ENCODE results near the gene ESPN.
"Not testable (repeated sequence)": the region's sequence is repeated elsewhere in the genome, so short reads cannot be mapped to it uniquely, and the experiment has no call there.

ESPN gene

DNA sequence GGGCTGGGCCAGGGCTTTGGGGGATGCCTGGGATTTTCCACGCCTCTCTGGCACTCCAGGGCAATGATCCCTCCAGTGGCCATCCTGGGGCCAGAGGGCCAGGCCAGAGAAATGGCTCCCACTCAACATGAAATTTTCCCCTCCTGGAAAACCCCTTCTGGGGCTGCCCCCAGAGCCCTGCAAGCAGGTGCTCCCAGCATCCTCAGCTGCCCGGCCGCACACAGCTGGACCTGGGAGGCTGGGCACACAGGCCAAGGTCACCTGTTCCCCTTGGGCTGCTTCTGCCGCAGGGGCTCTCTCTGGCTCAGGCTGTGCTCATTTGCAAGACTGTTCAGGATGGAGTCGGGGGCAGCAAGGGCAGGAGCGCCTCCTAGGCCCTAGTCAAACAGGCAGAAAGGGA, 3.9 kb downstream of the ESPN start:
- DNase-seq (ENCODE audit: low spot score): not testable (repeated sequence)

DNA sequence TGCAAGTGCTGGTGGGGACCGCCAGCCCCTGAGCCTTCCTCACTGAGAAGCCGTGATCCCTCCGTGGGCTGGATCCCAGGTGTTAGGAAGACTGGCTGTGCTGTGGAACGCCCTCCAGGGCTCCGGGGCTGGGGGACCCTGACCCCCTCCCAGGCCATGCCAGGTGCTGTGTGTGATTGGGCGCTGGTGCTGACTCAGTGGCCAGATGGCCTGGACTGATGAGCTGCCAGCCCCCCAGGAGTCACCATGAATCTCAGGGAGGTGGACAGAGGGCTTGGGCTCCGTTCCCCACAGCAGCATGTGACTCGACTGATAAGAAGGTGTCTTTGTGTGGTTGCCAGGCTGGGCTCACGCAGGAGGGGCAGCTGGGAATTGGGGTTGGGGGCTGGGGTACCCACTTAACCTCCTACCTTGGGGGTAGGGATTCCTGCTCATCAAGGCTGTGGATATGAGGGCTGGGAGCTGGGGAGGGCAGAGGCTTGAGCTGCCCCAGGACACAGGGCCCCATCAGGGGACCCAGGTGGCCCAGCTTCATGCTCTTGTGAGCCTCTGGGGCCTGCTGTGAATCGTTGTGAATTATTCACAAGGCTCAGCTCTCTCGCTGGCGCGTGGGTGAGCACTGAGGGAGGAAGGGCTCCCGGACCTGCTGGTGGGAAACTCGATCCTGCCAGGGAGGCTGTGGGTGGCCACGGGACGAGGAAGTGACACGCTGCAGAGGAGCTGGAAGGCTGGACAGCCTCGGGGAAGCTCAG, 5.3 kb downstream of the ESPN start:
- not testable (repeated sequence) for DNase-seq (ENCODE audit: low spot score)

DNA sequence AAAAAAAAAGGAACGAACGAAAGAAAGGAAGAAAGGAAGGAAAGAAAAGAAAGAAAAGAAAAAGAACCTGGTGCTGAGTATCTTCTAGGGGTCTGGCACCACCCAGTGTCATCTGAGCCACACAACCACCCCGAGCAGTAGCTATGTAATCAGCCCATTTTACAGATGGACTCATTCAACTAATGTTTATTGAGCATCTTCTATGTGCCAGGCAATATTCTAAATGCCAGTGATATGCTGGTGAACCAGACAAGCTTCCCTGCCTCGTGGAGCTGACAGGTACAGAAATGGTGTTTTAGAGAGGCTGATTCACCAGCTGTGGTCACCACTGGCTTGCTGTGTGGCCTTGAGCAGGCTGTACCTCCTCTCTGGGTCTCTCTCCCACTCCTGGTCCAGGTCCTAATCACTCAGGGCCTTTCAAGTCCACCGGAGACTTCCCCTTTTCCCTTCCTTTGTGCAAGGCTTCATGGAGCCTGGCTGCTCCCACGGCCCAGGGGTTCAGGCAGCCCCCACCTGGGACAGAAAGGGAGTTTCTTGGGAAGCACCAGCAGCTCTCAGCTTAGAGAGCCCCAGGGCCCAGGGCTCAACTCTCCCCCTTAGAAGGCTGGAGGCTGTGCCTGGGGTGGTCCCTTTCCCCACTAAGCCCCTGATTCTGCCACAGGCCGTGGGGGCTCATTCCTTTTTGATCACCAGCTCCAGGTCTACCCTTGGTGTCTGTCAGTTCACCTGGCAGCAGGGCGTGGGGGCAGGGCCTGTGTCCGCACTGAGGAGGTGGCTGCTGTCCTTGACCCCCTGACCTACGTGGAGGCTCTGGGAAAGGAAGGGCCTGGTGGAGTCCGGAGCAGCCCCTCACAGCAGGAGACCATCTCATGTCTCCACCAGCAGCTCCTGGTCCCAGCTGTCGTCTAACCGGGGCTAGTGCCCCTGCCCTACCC, 7.3 kb downstream of the ESPN start:
- not testable (repeated sequence) for DNase-seq (ENCODE audit: low spot score)

DNA sequence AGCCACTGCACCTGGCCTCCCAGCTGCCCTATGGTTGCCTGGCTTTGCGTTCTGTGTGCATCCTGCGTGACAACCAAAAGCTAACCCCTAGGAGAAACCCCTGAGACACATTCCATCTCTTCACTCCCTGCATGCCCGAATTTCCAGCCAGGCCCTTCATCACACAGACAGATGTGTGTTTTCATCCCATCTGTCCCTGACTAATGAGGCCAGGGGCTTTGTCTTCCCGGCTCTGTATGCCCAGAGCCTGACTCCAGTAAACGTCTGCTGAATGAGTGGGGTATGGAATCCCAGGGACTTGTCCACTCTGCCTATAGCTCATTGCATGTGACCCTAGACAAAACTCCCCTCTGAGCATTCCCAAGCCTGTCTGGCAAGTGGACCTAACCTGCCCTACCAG, 9.6 kb downstream of the ESPN start:
- DNase-seq (ENCODE audit: low spot score): no peak

DNA sequence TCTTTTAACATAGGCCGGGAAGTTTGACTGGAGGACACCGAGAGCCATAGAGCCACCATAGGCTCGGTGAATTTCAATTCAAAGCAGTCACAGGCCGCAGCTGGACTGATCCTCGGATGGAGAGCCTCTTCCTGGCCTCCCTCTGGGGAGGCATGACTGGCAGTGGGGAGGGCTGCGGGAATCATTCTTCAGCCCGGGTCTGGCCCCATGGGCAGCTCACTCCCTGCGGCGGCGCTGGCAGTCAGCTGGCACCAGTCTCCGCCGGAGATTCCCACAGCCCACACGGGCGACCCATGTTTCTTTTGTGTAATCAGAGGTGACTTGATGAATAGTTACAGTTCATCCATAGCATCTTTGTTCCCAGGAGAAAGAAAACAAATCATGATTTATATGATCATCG, 10.6 kb downstream of the ESPN start:
- no peak for DNase-seq (ENCODE audit: low spot score)

DNA sequence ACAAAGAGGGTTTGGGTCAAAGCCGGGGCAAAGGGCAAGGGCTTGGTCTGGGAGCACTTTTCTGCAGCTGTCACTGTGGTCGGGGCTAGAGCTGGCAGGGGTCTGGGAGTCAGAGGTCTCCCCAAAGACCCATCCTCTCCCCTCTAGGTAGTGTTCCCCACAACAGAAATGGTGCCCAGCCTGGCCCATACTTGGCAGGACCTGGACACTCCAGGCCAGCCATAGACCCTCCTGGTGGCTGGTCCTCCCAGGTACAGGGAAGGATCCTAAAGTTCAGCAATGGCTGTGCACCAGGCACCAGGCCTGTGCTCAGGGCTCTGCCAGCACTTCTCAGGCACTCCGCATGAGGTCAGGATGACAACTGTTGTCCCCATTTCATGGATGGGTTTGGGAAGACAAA, 11.0 kb downstream of the ESPN start:
- no peak for DNase-seq (ENCODE audit: low spot score)

DNA sequence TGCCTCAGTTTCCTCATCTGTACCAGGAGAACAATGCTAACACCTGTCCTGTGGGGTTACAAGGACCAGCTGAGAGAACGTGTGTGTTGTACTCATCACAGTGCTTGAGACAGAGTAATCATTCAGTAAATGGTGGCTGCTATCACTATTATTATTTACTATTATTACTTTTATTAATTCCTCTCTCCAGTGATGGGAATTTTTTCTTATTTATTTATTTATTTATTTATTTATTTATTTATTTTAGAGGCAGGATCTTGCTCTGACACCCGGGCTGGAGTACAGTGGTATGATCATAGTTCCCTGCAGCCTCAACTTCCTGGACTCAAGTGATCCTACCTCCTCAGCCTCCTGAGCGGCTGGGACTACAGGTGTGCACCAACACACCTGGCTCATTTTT, 11.7 kb downstream of the ESPN start:
- not testable (repeated sequence) for DNase-seq (ENCODE audit: low spot score)

DNA sequence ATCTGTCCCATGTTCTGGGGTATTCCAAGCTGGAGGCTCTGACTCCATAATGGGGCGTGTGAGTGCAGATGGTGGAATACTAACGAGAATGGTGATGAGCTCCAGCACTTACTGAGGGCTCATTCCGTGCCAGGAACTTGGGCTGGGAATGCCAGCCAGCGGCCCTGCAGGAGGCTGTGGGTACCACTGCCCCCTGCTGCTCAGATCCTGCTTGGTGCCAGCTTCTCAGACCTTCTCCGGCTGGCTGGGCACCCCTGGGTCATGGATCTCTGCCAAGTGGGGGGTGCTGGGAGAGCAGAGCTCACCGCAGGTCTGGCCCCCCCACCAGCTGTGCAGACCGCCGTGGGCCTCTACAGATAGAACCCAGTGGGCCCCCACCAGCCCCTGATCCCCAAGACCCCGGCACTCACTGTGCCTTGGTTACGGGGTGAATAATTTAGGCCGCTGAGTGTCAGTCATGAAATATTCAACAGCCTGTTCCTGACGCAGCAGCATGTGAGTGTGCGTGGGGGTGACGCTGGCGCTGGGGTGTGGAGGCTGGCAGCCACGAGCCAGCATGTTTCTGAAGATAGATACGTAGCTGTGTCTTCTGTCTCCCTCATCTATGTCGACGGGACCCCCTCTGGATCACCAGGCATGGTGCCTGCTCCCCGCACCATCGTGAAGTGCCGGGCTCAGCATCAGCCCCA, 12.6 kb downstream of the ESPN start:
- not testable (repeated sequence) for DNase-seq (ENCODE audit: low spot score)

DNA sequence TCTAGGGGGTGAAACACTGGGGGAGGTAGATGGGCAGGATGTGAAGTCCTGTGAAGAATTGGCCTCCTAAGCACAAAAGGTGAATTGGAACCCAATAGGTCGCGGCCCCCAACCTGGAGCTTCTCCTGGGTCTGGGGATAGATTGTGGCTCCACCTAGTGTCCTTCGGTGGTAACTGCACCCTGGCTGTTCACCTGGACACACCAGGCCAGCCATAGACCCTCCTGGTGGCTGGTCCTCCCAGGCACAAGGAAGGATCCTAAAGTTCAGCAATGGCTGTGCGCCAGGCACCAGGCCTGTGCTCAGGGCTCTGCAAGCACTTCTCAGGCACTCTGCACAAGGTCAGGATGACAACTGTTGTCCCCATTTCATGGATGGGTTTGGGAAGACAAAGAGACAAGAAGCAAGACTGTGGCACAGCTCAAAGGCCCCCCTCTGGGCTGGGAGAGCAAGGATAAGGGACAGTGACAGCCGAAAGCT, 13.5 kb downstream of the ESPN start:
- DNase-seq (ENCODE audit: low spot score): peak; percentile 91

DNA sequence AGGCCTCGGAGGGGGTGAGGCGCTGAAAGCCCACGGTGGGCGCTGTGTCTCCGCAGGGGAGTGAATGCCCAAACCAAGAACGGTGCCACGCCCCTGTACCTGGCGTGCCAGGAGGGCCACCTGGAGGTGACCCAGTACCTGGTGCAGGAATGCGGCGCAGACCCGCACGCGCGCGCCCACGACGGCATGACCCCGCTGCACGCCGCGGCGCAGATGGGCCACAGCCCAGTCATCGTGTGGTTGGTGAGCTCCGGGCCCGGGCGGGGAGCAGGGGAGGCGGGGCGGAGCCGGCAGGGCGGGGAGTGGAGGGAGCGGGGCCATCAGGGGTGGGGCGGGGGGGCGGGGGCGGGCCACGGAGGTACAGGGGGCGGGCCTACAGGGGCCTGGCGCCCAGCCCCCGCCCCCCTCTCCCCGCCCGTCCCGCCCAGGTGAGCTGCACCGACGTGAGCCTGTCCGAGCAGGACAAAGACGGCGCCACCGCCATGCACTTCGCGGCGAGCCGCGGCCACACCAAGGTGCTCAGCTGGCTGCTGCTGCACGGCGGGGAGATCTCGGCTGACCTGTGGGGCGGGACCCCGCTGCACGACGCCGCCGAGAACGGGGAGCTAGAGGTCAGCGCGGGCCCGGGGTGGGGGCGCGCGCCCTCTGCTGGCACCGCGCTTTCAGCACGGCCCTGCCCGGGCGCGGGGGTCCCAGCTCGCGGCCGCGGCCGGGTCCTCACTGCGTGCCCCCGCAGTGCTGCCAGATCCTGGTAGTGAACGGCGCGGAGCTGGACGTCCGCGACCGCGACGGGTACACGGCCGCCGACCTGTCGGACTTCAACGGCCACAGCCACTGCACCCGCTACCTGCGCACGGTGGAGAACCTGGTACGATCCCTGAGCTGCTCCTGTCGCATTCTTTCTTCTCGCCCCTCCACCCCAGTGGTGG, 15.9 kb downstream of the ESPN start:
- peak; percentile 69 for DNase-seq (ENCODE audit: low spot score)

DNA sequence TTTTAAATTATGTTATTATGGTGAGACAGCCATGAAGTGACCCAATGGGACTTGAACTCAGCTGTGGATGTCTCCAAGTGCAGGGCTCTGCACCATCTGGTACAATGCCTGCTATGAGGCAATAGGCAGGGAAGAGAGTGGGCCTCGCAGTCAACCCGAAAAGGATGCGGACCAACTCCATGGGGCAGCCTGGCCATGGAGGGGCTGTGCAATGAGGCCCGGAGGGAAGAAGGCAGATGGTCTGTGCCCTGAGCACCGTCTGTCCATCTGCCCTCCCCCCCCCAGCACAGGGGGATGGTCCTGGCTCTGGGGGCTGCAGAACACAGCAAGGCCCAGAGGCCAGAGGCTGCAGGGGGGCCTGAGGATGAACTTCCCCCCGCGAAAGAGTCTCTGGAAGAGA, 17.0 kb downstream of the ESPN start:
- no peak for DNase-seq (ENCODE audit: low spot score)

DNA sequence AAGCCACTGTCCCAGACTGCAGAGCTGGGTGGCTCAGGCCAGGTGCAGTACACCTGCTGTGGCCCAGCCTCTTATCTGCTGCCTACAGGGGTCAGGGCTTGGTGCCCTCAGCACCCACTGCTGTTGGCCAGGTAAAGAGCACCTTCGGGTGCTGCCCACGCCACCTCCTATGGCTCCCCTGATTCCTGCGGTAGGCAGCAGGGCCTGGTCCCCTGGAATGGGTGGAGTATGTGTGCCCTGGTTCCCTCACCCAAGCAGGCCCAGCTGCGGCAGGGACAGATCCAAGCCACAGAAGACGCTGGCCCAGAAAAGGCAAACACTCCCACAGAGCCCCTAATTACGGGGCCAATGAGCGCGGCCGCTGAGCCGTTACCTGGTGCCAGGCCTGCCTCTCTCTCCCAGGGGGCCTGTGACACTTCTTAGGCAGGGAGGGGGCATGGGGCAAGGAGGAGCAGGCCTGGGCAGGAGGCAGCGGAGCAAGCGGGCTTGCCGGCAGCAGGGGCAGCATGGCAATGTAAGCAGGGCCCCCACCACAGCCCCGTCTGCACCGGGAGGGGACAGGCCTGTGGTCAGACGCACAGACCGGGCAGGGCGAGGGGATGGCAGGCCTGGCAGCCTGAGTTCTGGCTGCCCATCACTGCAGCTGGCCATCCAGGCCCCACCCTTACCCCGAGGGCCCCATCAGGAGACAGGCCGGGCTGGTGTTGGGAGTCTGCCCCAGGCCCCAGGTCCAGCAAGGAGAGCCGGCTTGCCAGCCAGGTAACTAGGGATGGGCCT, 19.0 kb downstream of the ESPN start:
- DNase-seq (ENCODE audit: low spot score): no peak

DNA sequence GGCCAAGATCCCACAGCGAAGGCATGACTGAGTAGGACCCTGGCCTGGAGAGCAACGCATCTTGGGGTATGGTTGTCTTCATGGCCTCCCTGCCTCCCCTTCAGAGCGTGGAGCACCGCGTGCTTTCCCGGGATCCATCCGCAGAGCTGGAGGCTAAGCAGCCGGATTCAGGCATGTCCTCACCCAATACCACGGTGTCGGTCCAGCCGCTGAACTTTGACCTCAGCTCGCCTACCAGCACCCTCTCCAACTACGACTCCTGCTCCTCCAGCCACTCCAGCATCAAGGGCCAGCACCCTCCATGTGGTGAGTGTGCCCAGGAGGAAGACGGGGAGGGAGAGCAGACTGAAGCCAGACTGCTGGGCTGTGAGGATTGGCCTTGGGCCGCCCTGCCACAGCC, 19.8 kb downstream of the ESPN start:
- no peak for DNase-seq (ENCODE audit: low spot score)

DNA sequence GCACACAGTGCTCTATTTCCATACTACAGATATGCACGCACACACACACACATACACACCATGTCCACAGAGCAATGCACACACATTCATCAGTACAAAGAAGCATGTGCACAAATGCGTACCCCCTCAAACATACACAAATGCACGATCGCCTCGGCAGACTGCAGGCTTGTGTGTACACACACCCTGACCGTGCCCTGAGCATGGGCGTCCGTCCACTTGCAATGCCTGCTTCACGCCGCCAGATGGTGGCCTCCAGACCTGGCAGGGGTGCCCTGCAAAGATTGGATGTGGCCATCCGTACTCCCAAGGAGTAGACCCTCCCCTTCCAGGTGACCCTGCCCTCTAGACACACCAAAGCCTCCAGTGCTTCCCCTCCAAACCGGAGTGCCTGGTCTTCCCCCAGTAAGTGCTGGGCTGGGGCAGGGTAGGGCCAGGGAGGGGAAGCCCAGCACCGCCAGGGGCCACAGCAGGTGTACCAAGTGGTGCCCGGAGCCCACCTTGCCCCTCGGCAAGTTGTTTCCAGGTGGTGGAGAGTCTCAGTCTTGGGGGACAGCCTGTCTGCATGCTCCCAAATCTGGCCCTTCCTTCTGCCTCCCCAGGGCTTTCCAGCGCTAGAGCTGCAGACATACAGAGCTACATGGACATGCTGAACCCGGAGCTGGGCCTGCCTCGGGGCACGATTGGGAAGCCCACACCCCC, 20.6 kb downstream of the ESPN start:
- DNase-seq (ENCODE audit: low spot score): no peak

DNA sequence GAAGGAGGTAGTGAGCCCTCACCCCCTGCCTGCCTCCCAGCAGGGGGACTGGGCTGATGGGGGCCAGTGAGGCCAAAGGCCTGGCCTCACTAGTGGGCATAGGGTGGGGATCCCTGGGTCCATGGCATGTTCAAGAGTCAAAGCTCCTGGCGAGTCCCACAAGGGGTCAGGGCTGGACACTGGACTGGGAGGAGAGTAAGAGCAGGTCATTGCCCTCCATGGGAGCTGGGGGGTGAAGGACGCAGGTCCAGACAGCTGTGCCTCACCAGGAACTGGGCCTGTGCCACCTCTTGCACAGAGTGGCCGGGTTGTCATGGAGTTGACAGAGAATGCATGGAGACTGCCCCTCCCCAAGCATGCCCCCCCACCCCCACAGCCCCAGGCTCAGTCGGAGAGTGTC, 21.4 kb downstream of the ESPN start:
- DNase-seq (ENCODE audit: low spot score): not testable (repeated sequence)

DNA sequence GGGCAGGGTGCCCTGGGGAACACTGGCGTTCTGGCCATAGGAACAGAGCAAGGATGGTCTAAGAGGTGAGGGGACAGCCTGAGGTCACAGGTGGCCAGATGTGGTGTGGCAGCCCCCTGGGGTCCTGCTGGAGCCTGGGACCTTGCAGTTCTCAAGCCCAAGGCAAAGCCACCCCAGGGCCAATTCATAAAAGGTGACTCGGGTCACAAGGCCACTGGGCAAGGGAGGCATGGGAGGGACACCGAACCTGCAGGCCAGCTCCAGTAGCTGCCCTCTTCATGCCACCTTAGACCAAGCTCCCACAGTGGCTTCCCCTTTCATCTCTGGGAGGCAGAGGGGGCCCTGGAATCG, 22.1 kb downstream of the ESPN start:
- DNase-seq (ENCODE audit: low spot score): no peak

DNA sequence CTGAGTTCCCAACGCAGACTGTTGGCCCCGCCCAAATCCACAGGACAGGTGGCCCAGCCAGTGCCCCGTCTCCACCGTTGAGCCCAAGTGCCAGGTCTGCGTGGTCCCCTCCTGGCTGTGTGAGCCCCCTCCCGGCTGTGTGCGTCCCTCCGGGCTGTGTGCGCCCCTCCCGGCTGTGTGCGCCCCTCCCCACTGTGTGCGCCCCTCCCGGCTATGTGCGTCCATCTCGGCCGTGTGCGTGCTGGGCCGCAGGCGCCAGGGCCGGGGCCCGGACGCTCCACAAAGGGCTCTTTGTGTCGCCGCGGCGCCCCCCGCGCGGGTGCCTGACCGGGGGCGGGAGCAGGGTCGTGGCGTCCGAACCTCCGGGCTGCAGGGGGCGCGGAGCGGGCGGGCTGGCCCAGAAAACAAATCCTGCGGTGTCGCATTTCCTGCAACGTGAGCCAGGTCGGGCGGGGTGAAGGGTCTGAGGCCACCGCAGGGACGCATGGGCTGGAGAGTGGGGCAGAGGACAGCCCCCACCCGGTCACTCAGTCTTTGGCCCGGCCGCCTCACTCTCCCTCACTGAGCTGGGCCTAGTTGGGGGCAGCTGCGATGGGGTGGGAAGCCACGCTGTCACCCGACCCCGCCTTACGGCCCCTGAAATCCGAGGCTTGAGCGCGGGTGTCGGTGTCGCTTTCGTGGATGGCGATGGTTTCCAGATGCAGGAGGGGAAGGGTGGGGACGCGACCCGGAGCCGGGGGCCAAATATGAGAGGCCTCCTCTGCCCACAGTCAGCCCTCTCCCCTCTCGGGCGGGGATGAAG, 22.6 kb downstream of the ESPN start:
- DNase-seq (ENCODE audit: low spot score): no peak

DNA sequence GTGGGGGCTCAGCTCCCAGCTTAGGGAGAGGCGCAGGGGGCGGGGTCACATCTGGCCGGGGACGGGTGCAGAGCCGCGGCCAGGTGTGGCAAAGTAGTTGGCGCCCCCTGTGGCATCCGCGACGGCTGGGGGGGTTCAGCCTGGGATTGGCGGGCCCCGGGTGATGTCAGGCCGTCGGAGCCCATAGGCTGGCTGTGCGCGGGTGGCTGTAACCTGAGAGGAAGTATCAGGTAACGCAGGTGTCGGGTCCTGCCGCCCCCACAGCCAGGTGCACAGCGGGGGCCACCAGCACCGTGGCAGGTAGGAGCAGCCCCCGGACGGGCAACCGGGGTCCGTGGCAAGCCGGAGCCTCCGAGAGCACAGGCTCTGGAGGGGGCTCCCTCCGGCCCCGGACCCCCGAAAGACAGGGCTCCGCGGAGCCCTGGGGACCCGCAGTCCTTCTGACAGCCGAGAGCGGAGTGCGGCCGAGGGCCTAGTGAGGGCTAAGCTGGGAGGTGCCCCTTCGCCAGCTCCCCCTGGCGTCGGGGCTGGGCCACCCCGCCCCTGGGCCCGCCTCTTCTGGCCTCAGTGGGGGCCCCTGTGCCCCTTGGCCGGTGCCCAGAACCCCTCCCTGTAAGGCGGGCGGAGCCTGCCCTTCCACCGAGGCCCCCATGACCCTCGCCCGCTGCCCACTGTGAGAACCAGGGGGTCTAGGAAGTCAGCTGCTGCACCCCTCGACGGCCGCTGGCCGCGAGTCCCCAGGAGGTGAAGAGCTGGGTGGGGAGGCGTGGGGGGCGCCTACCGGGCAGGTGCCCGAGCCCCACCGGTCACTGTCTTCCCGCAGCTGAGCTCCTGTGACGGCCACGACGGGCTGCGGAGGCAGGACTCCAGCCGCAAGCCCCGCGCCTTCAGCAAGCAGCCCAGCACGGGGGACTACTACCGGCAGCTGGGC, 23.5 kb downstream of the ESPN start:
- DNase-seq (ENCODE audit: low spot score): no peak

Data from HuH-7.5 (cell line).